ENCODE measurements around the gene LAMA4.

The LAMA4 gene

GRCh38 chr6:112231594-112232060, 22.7 kb downstream of the LAMA4 start:
- TF ChIP-seq MAX (IDR thresholded peaks at IDR 0.05) (no peak), CREB1 (IDR thresholded peaks at IDR 0.05; ENCODE audit: low read depth) (no peak), EP300 (IDR thresholded peaks at IDR 0.05; ENCODE audit: borderline replicate concordance) (peak; percentile 64; the same call in 1 of the 2 replicates), CEBPB (IDR thresholded peaks at IDR 0.05) (no peak), TCF12 (IDR thresholded peaks at IDR 0.05; ENCODE audit: low read depth) (peak; percentile 80), YY1 (IDR thresholded peaks at IDR 0.05; ENCODE audit: low read depth) (no peak), EGR1 (IDR thresholded peaks at IDR 0.05) (no peak), RAD21 (IDR thresholded peaks at IDR 0.05; ENCODE audit: low read depth) (no peak), USF1 (IDR thresholded peaks at IDR 0.05) (no peak), REST (IDR thresholded peaks at IDR 0.05; ENCODE audit: low read depth) (no peak), FOXM1 (IDR thresholded peaks at IDR 0.05; ENCODE audit: borderline replicate concordance, low read depth) (no peak), TEAD4 (IDR thresholded peaks at IDR 0.05) (0 out of 2 replicates have a peak, but pooled peaks have one; percentile 20), NFIC (IDR thresholded peaks at IDR 0.05) (peak; percentile 51), ZBTB7A (IDR thresholded peaks at IDR 0.05; ENCODE audit: low read depth) (no peak), TAF1 (IDR thresholded peaks at IDR 0.05; ENCODE audit: low read depth) (no peak)

- TF ChIP-seq USF1 (IDR thresholded peaks at IDR 0.05): no peak
- TF ChIP-seq TAF1 (IDR thresholded peaks at IDR 0.05; ENCODE audit: low read depth): no peak
- TF ChIP-seq CEBPB (IDR thresholded peaks at IDR 0.05): no peak
- no peak for TF ChIP-seq RAD21 (IDR thresholded peaks at IDR 0.05; ENCODE audit: low read depth)
- TF ChIP-seq ZBTB7A (IDR thresholded peaks at IDR 0.05; ENCODE audit: low read depth): no peak
- no peak for TF ChIP-seq EP300 (IDR thresholded peaks at IDR 0.05; ENCODE audit: borderline replicate concordance)
- no peak for TF ChIP-seq REST (IDR thresholded peaks at IDR 0.05; ENCODE audit: low read depth)
- no peak for TF ChIP-seq EGR1 (IDR thresholded peaks at IDR 0.05)
- no peak for TF ChIP-seq YY1 (IDR thresholded peaks at IDR 0.05; ENCODE audit: low read depth)
- no peak for TF ChIP-seq FOXM1 (IDR thresholded peaks at IDR 0.05; ENCODE audit: borderline replicate concordance, low read depth)
- TF ChIP-seq TCF12 (IDR thresholded peaks at IDR 0.05; ENCODE audit: low read depth): no peak
Observed at GRCh38 chr6:112231164-112231563, 23.2 kb downstream of the LAMA4 start.

GRCh38 chr6:112228480-112229332, 25.7 kb downstream of the LAMA4 start:
- TF ChIP-seq MAX (IDR thresholded peaks at IDR 0.05) (no peak), ZBTB7A (IDR thresholded peaks at IDR 0.05; ENCODE audit: low read depth) (no peak), EGR1 (IDR thresholded peaks at IDR 0.05) (no peak), RAD21 (IDR thresholded peaks at IDR 0.05; ENCODE audit: low read depth) (no peak), CREB1 (IDR thresholded peaks at IDR 0.05; ENCODE audit: low read depth) (no peak), TCF12 (IDR thresholded peaks at IDR 0.05; ENCODE audit: low read depth) (no peak), REST (IDR thresholded peaks at IDR 0.05; ENCODE audit: low read depth) (no peak), TEAD4 (IDR thresholded peaks at IDR 0.05) (no peak), CEBPB (IDR thresholded peaks at IDR 0.05) (no peak), TAF1 (IDR thresholded peaks at IDR 0.05; ENCODE audit: low read depth) (no peak), USF1 (IDR thresholded peaks at IDR 0.05) (no peak), YY1 (IDR thresholded peaks at IDR 0.05; ENCODE audit: low read depth) (no peak)
